Smooth muscle cell (in vitro differentiated cells): ENCODE measurements around the gene ZNF281. TPM values are rescaled to one million over a fixed set of nuclear protein-coding genes. Genes with fewer than 3 reads are reported as not detected.

Source experiments
- DNase-seq: peaks from one replicate; lab custom pipeline; 2025; ENCODE audit not compliant: unreplicated experiment; lab: John Stamatoyannopoulos, UW
- H2AFZ ChIP-seq: fragments of 200-600 bp; sonication (generic); 2 replicates; pipeline ENCODE4 v1.6.0; 2016; ENCODE audit warnings: antibody characterized with exemption, low read depth, mild to moderate bottlenecking
- H3F3A ChIP-seq: fragments of 200-600 bp; sonication (generic); 2 replicates; pipeline ENCODE4 v1.6.0; 2017; ENCODE audit warnings: antibody characterized with exemption, low read depth
- H3K27ac ChIP-seq: fragments of 200-600 bp; sonication (generic); 2 replicates; pipeline ENCODE4 v1.5.1; 2016; ENCODE audit warnings: low read depth, mild to moderate bottlenecking
- H3K27me3 ChIP-seq: fragments of 200-600 bp; sonication (generic); 2 replicates; pipeline ENCODE4 v1.6.1; 2016; ENCODE audit warnings: low read depth, mild to moderate bottlenecking
- H3K36me3 ChIP-seq: fragments of 200-600 bp; sonication (generic); 2 replicates; pipeline ENCODE4 v1.5.1; 2016; ENCODE audit warnings: low read depth
- H3K4me1 ChIP-seq: fragments of 200-600 bp; sonication (generic); 2 replicates; pipeline ENCODE4 v1.5.1; 2016; ENCODE audit warnings: low read depth
- H3K4me2 ChIP-seq: fragments of 200-600 bp; sonication (generic); 2 replicates; pipeline ENCODE4 v1.6.0; 2016; ENCODE audit warnings: mild to moderate bottlenecking
- H3K4me3 ChIP-seq: fragments of 200-600 bp; sonication (generic); 2 replicates; pipeline ENCODE4 v1.5.1; 2016; ENCODE audit warnings: mild to moderate bottlenecking
- H3K79me2 ChIP-seq: fragments of 200-600 bp; sonication (generic); 2 replicates; pipeline ENCODE4 v1.6.0; 2016; ENCODE audit warnings: low read depth, mild to moderate bottlenecking
- H3K9ac ChIP-seq: fragments of 200-600 bp; sonication (generic); 2 replicates; pipeline ENCODE4 v1.6.0; 2016; ENCODE audit warnings: low read depth
- H3K9me3 ChIP-seq: fragments of 200-600 bp; sonication (generic); replicated peaks from 2 replicates; pipeline ENCODE4 v1.5.1; 2016; ENCODE audit warnings: low read depth
- H4K20me1 ChIP-seq: fragments of 200-600 bp; sonication (generic); 2 replicates; pipeline ENCODE4 v1.6.0; 2016; ENCODE audit warnings: low read depth
- CTCF ChIP-seq: fragments of 200-600 bp; sonication (generic); IDR thresholded peaks from 2 replicates; pipeline ENCODE4 v1.5.1; 2017; ENCODE audit warnings: borderline replicate concordance, mild to moderate bottlenecking, antibody characterized with exemption; ENCODE audit not compliant: insufficient read depth, poor library complexity, severe bottlenecking
- WGBS: methylation state at CpG from one replicate; pipeline ENCODE4 v1.1.7; 2016; ENCODE audit warnings: low lambda C conversion rate; 5-methylcytosine and 5-hydroxymethylcytosine counted together
- polyA plus RNA-seq: library from polyadenylated mRNA; unstranded; fragments of >200 nt; fragmentation: Nextera tagmentation; extraction: Ambion mirVana; gene quantifications from 2 replicates; pipeline ENCODE4 v1.2.1, GENCODE V29; 2016
- total RNA-seq: library from RNA; depleted of rRNA; stranded (reverse); fragments of >200 nt; gene quantifications from 2 replicates; pipeline ENCODE4 v1.2.3, GENCODE V29; 2014

The ZNF281 gene
- total and polyA plus RNA-seq, 2 experiments from 2014 or later: 34.4 to 59.4 TPM

- Histone ChIP-seq H4K20me1 (no peaks in the 10 kb centered on the region), H3K4me2 (peak overlapping the region; percentile 69)
Measured at GRCh38 chr1:200428482-200429205, 18.8 kb upstream of the ZNF281 start.

GRCh38 chr1:200427744-200428143 lies 17.9 kb upstream of the ZNF281 start:
- Histone ChIP-seq H3K27me3 (no peaks in the 10 kb centered on the region), H3K27ac (no peak overlapping the region), H3K4me1 (peaks cover 6% of the 10 kb centered on the region), H2AFZ (no peak overlapping the region), H3F3A (peaks cover 9% of the 10 kb centered on the region), H4K20me1 (no peaks in the 10 kb centered on the region), H3K36me3 (no peaks in the 10 kb centered on the region), H3K4me2 (no peak overlapping the region), H3K79me2 (no peaks in the 10 kb centered on the region), H3K9ac (no peak overlapping the region), H3K4me3 (no peak overlapping the region), H3K9me3 (no peaks in the 10 kb centered on the region)
- 91% methylated on average over 5 of the region's 5 CpGs for WGBS
- no peak for DNase-seq
- no peak for TF ChIP-seq CTCF

More at GRCh38 chr1:200428482-200429205, 18.8 kb upstream of the ZNF281 start:
- Histone ChIP-seq H3K9me3 (no peaks in the 10 kb centered on the region), H3F3A (peaks cover 9% of the 10 kb centered on the region), H3K79me2 (no peaks in the 10 kb centered on the region), H2AFZ (no peak overlapping the region), H3K4me3 (no peak overlapping the region), H3K9ac (no peak overlapping the region), H3K27me3 (no peaks in the 10 kb centered on the region), H3K36me3 (no peaks in the 10 kb centered on the region), H3K4me1 (peaks cover 6% of the 10 kb centered on the region), H3K27ac (peak overlapping the region; percentile 85)
- no peak for TF ChIP-seq CTCF
- DNase-seq: no peak
- WGBS: 65% methylated on average over 4 of the region's 4 CpGs

GRCh38 chr1:200426196-200426595 lies 16.4 kb upstream of the ZNF281 start:
- H3K27me3 ChIP-seq: no peaks in the 10 kb centered on the region
- TF ChIP-seq CTCF: no peak
- H3K9me3 ChIP-seq: no peaks in the 10 kb centered on the region
- DNase-seq: no peak
- H3K9ac ChIP-seq: no peak overlapping the region
- peaks cover 6% of the 10 kb centered on the region for H3K4me1 ChIP-seq
- no peaks in the 10 kb centered on the region for H3K36me3 ChIP-seq
- peaks cover 9% of the 10 kb centered on the region for H3F3A ChIP-seq
- H4K20me1 ChIP-seq: no peaks in the 10 kb centered on the region
- H3K27ac ChIP-seq: no peak overlapping the region
- WGBS: 96% methylated on average over 2 of the region's 2 CpGs
- no peak overlapping the region for H3K4me3 ChIP-seq
- H3K4me2 ChIP-seq: no peak overlapping the region
- no peaks in the 10 kb centered on the region for H3K79me2 ChIP-seq
- H2AFZ ChIP-seq: no peak overlapping the region

GRCh38 chr1:200423235-200423634 lies 13.4 kb upstream of the ZNF281 start:
- no peak overlapping the region for H3K4me3 ChIP-seq
- no peaks in the 10 kb centered on the region for H3F3A ChIP-seq
- TF ChIP-seq CTCF: no peak
- H3K27me3 ChIP-seq: no peaks in the 10 kb centered on the region
- H4K20me1 ChIP-seq: no peaks in the 10 kb centered on the region
- 96% methylated on average over 6 of the region's 6 CpGs for WGBS
- H3K9ac ChIP-seq: no peak overlapping the region
- DNase-seq: no peak
- no peak overlapping the region for H3K27ac ChIP-seq
- H3K36me3 ChIP-seq: no peaks in the 10 kb centered on the region
- H3K4me1 ChIP-seq: no peaks in the 10 kb centered on the region
- H3K79me2 ChIP-seq: no peaks in the 10 kb centered on the region
- H3K4me2 ChIP-seq: no peak overlapping the region
- no peak overlapping the region for H2AFZ ChIP-seq
- H3K9me3 ChIP-seq: no peaks in the 10 kb centered on the region
